AG09309 (cell line): ENCODE data around the gene CD79B.

Experiments
- DNase-seq: peaks from one replicate; pipeline ENCODE4 v3.0.0-alpha.2; 2010; ENCODE audit warnings: low read depth
- H3K4me3 ChIP-seq: 2 replicates; pipeline ENCODE4 v1.5.1; 2011; ENCODE audit warnings: mild to moderate bottlenecking, low read depth, low read length, moderate library complexity; ENCODE audit not compliant: control insufficient read depth
- CTCF ChIP-seq: IDR thresholded peaks from 2 replicates; pipeline ENCODE4 v1.5.1; 2011; ENCODE audit warnings: mild to moderate bottlenecking, low read depth, low read length, inconsistent platforms; ENCODE audit not compliant: insufficient read depth, control insufficient read depth; ENCODE audit errors: missing control alignments

Gene CD79B

GRCh38 chr17:63954402-63955063 lies 22.4 kb upstream of the CD79B start:
- TF ChIP-seq CTCF, result no peak
- H3K4me3 ChIP-seq, result no peak overlapping the region
- DNase-seq, result no peak

GRCh38 chr17:63950940-63951907 lies 19.1 kb upstream of the CD79B start:
- no peak for DNase-seq
- peak; percentile 13 for TF ChIP-seq CTCF
- no peak overlapping the region for H3K4me3 ChIP-seq

DNA sequence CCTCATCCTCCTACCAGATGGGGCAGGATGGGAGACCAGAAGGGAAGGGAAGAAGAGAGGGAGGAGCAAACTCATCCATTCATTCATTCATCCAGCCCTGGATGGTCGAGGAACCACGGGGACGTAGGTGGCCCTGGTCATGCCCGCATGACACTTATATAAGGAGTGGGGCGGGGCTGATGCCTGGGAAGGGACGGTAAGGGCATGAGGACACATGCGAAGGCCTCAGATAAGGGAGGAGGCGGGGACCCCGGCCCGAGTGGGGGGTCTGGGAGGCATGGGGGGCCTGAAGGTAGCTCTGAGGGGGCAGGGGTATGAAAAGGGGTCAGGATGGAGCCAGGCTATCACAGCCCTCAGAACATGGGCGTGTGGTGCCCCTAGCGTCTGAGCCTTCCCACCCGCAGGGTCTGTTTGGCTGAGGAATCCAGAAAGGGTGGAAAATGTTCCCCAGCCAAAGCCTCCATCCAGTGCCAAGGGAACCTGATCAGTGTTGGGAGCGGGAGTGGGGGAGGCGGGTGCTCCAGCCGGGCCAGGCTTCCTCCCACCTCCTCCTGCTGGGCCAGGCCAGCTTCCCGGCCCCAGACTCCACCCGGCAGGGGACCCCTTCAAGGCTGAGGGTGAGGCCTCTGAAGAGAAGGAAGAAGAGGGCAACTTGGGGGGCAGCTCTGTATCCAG lies 17.6 kb upstream of the CD79B start:
- no peak for DNase-seq
- H3K4me3 ChIP-seq, result no peak overlapping the region
- no peak for TF ChIP-seq CTCF

- TF ChIP-seq CTCF, result no peak
- no peak for DNase-seq
- no peak overlapping the region for H3K4me3 ChIP-seq
Observed at GRCh38 chr17:63948521-63948920, 16.4 kb upstream of the CD79B start.

DNA sequence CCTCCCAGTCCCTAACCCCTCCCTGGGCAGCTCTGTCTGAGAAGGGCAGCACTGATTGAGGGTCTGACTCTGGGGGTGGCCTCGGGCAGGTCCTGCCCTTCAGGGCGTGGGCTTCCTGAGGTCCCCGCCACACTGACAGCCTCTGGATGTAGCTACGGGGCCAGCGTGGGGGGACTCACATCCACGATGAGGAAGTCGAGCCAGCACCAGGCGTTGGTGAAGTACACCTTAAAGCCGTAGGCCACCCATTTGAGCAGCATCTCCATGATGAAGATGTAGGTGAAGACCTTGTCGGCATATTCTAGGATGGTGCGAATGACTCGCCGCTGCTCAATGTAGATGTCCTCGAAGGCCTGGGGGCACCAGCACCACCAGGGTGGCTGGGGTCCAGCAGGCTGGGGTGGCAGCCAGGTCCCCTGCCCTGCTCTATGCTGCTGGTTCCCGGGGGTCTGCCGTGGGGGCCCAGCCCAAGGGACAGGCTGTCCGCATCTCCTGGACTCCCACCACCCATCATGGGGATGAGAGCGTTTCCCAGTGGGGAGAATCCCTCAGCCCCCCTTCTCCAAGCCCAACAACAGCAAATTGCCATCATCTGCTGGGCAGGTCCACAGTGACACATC lies 15.7 kb upstream of the CD79B start:
- no peak for DNase-seq
- H3K4me3 ChIP-seq, result no peak overlapping the region
- TF ChIP-seq CTCF, result no peak
